K562 (cell line): ENCODE results near the gene HOXB3. TPM values are rescaled to one million over a fixed set of nuclear protein-coding genes. Genes with fewer than 3 reads are reported as not detected.

ENCODE experiments used
- BDP1 ChIP-seq: IDR thresholded peaks from 3 replicates; pipeline ENCODE4 v1.6.1; 2011; ENCODE audit not compliant: insufficient read length, insufficient read depth
- ERF ChIP-seq: fragments of 450-650 bp; formaldehyde crosslinking; IDR thresholded peaks from 2 replicates; pipeline ENCODE4 v1.4.0; 2020; ENCODE audit warnings: mild to moderate bottlenecking, mixed read lengths
- GABPA ChIP-seq: fragments of 200-800 bp; sonication (Bioruptor generic); conservative IDR thresholded peaks from 2 replicates; pipeline ENCODE4 v1.6.1; 2016; ENCODE audit warnings: low read depth, missing genetic modification characterization, missing compliant biosample characterization
- HIVEP1 ChIP-seq: fragments of 250-450 bp; sonication (Bioruptor Pico); IDR thresholded peaks from 2 replicates; pipeline ENCODE4 v1.4.0; 2020; ENCODE audit warnings: mild to moderate bottlenecking
- RUNX1 ChIP-seq: sonication (generic); IDR thresholded peaks from 2 replicates; pipeline ENCODE4 v1.6.1; 2016; ENCODE audit warnings: antibody characterized with exemption, low read depth
- TEAD4 ChIP-seq, 2 experiments: sonication (generic) in 1 of 2; formaldehyde crosslinking in 1 of 2; IDR thresholded peaks; 2 replicates each; pipeline versions ENCODE4 v1.6.1 to v1.8.0; 2012 to 2022; ENCODE audit warnings: borderline replicate concordance in 1 of 2, inconsistent platforms in 1 of 2, low read length in 1 of 2, mild to moderate bottlenecking in 1 of 2, missing genetic modification reagents in 1 of 2
- ZC3H11A ChIP-seq: IDR thresholded peaks from 2 replicates; pipeline ENCODE4 v1.6.1; 2012; ENCODE audit warnings: low read depth, low read length, improper control_type of control experiment
- polyA plus RNA-seq, 8 experiments: library from polyadenylated mRNA; depleted of rRNA in 4 of 8; stranded (reverse) in 5 of 8; unstranded in 3 of 8; fragments of >200 nt; fragmentation: Nextera tagmentation in 2 of 8; fragmentation: Illumina TruSeq in 1 of 8; extraction: Ambion mirVana in 2 of 8; extraction: Trizol in 1 of 8; gene quantifications; 2 replicates each; pipeline versions ENCODE4 v1.2.1 to v1.2.3, GENCODE V29; 2011 to 2014; ENCODE audit warnings: inconsistent platforms in 1 of 8, missing spikeins in 1 of 8
- total RNA-seq, 7 experiments: library from RNA; depleted of rRNA in 6 of 7; stranded (reverse); fragments of >200 nt in 6 of 7; fragmentation: Illumina TruSeq in 2 of 7; extraction: Trizol in 2 of 7; gene quantifications; 2 replicates each; pipeline versions ENCODE4 v1.2.1 to v1.2.3, GENCODE V29; 2011 to 2021; ENCODE audit warnings: low replicate concordance in 1 of 7
- TF ChIP-seq, protein P1 (sequence below), 2 experiments: fragments of 450-650 bp; formaldehyde crosslinking in 1 of 2; IDR thresholded peaks; 2 replicates each; pipeline versions ENCODE4 v1.4.0 to v1.6.1; 2014 to 2020; ENCODE audit warnings: mild to moderate bottlenecking in 2 of 2, borderline replicate concordance in 1 of 2, low read depth in 1 of 2
- TF ChIP-seq, protein P2 (sequence below): fragments of 450-650 bp; IDR thresholded peaks from 2 replicates; pipeline ENCODE4 v1.6.1; 2017; ENCODE audit warnings: mild to moderate bottlenecking, moderate library complexity
- TF ChIP-seq, protein P3 (sequence below), 3 experiments: fragments of 200-800 bp in 1 of 3; fragments of 250-450 bp in 1 of 3; fragments of 450-650 bp in 1 of 3; sonication (Bioruptor Pico) in 1 of 3; sonication (Bioruptor generic) in 1 of 3; formaldehyde crosslinking in 1 of 3; IDR thresholded peaks; 2 replicates each; pipeline versions ENCODE4 v1.6.1 to v1.8.0; 2016 to 2022; ENCODE audit warnings: mild to moderate bottlenecking in 2 of 3, missing genetic modification characterization in 2 of 3, missing compliant biosample characterization in 1 of 3, moderate library complexity in 1 of 3

The HOXB3 gene
- total and polyA plus RNA-seq, 9 of the 15 experiments (the other 6 are each of a cell fraction or from before 2014, with no cell fraction given): 2.4 to 41.3 (median 20.2) TPM

DNA sequence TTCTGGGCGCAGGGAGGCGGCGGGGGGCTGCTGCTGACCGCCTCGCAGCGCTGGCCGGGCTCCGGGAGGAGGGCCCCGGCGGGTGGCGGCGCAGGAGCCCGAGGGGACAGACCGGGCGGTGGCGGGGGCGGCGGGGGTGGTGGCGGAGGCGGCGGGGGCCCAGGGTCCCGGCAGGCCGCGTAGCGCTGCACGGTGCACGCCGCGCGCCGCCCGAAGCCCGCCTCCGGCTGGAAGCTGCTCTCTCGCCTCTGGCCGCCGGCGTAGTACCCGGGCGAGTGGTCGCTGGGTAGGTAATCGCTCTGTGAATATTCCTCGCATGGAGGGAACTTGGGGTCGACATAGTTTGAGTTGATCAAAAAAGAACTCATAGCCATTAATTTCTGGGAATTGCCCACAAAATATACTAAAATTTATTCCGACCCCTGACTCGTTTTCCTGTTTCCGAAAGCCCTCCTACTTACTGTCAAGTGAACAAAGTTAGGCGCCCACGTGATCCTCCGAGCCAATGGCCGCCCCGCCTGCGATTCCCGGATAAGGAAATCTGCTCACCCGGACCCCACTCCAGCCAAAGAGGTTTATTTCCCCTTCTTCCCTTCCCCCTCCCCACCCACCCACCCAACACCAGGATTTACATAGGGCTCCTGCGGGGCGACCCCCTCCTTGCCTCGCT is 12.0 kb downstream of the HOXB3 start, which contains the start of gene HOXB4 (continued):
- TF ChIP-seq, protein P1, sequence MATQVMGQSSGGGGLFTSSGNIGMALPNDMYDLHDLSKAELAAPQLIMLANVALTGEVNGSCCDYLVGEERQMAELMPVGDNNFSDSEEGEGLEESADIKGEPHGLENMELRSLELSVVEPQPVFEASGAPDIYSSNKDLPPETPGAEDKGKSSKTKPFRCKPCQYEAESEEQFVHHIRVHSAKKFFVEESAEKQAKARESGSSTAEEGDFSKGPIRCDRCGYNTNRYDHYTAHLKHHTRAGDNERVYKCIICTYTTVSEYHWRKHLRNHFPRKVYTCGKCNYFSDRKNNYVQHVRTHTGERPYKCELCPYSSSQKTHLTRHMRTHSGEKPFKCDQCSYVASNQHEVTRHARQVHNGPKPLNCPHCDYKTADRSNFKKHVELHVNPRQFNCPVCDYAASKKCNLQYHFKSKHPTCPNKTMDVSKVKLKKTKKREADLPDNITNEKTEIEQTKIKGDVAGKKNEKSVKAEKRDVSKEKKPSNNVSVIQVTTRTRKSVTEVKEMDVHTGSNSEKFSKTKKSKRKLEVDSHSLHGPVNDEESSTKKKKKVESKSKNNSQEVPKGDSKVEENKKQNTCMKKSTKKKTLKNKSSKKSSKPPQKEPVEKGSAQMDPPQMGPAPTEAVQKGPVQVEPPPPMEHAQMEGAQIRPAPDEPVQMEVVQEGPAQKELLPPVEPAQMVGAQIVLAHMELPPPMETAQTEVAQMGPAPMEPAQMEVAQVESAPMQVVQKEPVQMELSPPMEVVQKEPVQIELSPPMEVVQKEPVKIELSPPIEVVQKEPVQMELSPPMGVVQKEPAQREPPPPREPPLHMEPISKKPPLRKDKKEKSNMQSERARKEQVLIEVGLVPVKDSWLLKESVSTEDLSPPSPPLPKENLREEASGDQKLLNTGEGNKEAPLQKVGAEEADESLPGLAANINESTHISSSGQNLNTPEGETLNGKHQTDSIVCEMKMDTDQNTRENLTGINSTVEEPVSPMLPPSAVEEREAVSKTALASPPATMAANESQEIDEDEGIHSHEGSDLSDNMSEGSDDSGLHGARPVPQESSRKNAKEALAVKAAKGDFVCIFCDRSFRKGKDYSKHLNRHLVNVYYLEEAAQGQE (IDR thresholded peaks at IDR 0.05; ENCODE audit: borderline replicate concordance): peak; percentile 55
- TF ChIP-seq, protein P1 (CRISPR knock-in tag; IDR thresholded peaks at IDR 0.05; ENCODE audit: low read depth): no peak
- TF ChIP-seq ZC3H11A: no peak
- peak; percentile 58; the same call in 1 of the 2 replicates for TF ChIP-seq ERF (CRISPR knock-in tag)
- 0 out of 2 replicates have a peak, but pooled peaks have one; percentile 34 for TF ChIP-seq HIVEP1
- TF ChIP-seq GABPA (tag): peak; percentile 41; the same call in 1 of the 2 replicates
- TF ChIP-seq, protein P2, sequence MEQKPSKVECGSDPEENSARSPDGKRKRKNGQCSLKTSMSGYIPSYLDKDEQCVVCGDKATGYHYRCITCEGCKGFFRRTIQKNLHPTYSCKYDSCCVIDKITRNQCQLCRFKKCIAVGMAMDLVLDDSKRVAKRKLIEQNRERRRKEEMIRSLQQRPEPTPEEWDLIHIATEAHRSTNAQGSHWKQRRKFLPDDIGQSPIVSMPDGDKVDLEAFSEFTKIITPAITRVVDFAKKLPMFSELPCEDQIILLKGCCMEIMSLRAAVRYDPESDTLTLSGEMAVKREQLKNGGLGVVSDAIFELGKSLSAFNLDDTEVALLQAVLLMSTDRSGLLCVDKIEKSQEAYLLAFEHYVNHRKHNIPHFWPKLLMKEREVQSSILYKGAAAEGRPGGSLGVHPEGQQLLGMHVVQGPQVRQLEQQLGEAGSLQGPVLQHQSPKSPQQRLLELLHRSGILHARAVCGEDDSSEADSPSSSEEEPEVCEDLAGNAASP: no peak
- TF ChIP-seq TEAD4 (IDR thresholded peaks at IDR 0.05; ENCODE audit: low read length): peak; percentile 31; the same call in 1 of the 2 replicates
- TF ChIP-seq TEAD4 (CRISPR knock-in tag; IDR thresholded peaks at IDR 0.05; ENCODE audit: borderline replicate concordance): no peak
- TF ChIP-seq BDP1: no peak
- TF ChIP-seq RUNX1: no peak
- TF ChIP-seq, protein P3, sequence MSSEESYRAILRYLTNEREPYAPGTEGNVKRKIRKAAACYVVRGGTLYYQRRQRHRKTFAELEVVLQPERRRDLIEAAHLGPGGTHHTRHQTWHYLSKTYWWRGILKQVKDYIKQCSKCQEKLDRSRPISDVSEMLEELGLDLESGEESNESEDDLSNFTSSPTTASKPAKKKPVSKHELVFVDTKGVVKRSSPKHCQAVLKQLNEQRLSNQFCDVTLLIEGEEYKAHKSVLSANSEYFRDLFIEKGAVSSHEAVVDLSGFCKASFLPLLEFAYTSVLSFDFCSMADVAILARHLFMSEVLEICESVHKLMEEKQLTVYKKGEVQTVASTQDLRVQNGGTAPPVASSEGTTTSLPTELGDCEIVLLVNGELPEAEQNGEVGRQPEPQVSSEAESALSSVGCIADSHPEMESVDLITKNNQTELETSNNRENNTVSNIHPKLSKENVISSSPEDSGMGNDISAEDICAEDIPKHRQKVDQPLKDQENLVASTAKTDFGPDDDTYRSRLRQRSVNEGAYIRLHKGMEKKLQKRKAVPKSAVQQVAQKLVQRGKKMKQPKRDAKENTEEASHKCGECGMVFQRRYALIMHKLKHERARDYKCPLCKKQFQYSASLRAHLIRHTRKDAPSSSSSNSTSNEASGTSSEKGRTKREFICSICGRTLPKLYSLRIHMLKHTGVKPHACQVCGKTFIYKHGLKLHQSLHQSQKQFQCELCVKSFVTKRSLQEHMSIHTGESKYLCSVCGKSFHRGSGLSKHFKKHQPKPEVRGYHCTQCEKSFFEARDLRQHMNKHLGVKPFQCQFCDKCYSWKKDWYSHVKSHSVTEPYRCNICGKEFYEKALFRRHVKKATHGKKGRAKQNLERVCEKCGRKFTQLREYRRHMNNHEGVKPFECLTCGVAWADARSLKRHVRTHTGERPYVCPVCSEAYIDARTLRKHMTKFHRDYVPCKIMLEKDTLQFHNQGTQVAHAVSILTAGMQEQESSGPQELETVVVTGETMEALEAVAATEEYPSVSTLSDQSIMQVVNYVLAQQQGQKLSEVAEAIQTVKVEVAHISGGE (CRISPR knock-in tag; IDR thresholded peaks at IDR 0.05): peak in 1 of 3 experiments; percentile 27; a peak in 1 of 6 replicates
